H7 (cell line): Measurements from ENCODE around the gene SPEN. TPM values are rescaled to one million over a fixed set of nuclear protein-coding genes. Genes with fewer than 3 reads are reported as not detected.

Experiments
- DNase-seq: peaks from one replicate; pipeline ENCODE4 v3.0.0; 2012
- H3K27me3 ChIP-seq: 2 replicates; pipeline ENCODE4 v1.6.0; 2011; ENCODE audit warnings: mild to moderate bottlenecking, low read length; ENCODE audit not compliant: control insufficient read depth, insufficient read depth
- H3K36me3 ChIP-seq: replicated peaks from 2 replicates; pipeline ENCODE4 v1.5.1; 2011; ENCODE audit warnings: low read length; ENCODE audit not compliant: control insufficient read depth, insufficient read depth
- H3K4me3 ChIP-seq: 2 replicates; pipeline ENCODE4 v1.5.1; 2011; ENCODE audit warnings: low read depth, mild to moderate bottlenecking, control low read depth, low read length, moderate library complexity; ENCODE audit not compliant: insufficient read depth
- total RNA-seq: library from RNA; depleted of rRNA; stranded (reverse); fragments of >200 nt; shearing (Covaris generic); gene quantifications from 2 replicates; pipeline ENCODE4 v1.2.3, GENCODE V29; 2014

The SPEN gene
- total RNA-seq, 1 experiment from 2014 or later = 19.9 TPM

DNA sequence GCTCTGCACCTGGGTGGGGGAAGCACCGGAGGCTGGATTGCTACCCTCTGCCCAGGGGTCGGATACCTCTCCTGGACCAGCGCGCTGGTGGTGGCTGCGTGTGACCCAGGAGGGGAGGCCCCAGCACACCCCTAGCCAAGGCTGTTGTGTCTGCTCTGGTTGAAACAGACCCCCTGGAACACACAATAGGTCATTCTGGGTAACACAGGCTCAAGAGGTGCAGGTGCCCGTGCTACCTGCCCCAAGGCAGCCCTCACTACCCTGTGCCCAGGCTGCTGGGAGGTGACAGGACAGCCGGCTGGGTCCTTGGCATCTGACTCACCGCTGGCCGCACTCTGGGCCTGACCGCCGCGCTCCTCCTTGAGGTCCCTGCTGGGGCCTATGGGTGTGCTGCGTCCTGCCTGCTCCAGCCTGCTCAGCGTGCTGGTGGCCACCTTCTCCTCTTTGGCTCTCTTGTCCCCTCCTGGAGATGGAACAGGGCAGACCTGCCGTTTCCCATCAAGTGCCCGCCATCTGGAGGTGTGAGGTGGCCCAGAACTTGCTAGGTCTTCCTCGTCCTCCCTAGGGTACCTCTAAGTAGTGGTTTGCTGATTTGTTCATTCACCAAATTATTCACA is 98.4 kb downstream of the SPEN start:
- DNase-seq = peak; percentile 46
- no peak overlapping the region for H3K4me3 ChIP-seq
- peaks cover 6% of the 10 kb centered on the region for H3K36me3 ChIP-seq
- no peaks in the 10 kb centered on the region for H3K27me3 ChIP-seq

DNA sequence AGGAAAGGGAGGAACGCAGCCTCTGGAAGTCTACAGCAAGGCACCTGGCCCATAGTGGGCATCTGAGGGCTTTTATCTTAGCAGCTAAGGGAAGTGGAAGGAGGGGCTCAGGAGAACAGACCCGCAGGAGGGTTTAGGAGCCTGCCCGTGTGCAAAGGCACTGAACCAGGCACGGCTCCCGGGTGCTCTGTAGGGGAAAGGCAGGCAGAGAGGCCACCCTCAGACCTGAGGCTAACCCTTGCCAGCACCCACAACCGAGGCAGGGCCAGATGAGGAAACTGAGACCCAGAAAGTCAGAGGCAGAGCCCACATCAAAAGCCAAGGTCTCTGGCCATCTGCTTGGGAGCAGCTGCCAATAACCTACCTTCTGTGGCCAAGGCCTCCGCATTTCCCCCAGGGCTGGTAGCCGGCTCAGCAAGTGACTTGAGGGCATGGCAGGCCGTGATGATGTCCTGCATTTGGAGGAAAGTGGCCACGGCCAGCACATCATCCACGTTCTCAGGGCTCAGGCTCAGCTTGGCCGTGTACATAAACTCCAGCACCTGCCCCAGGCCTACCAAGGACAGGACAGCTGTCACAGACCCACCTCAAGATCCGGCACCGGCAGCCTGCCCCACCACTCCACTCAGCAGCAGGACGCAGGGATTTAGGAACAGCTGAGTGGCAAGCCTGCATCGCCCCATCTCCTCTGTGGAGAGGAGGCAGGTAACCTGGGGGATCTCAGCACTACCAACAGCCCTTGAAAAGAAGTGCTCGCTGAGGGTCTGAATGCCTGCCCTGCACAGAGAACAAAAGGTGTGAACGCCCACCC is 99.3 kb downstream of the SPEN start:
- peak; percentile 37 for DNase-seq

DNA sequence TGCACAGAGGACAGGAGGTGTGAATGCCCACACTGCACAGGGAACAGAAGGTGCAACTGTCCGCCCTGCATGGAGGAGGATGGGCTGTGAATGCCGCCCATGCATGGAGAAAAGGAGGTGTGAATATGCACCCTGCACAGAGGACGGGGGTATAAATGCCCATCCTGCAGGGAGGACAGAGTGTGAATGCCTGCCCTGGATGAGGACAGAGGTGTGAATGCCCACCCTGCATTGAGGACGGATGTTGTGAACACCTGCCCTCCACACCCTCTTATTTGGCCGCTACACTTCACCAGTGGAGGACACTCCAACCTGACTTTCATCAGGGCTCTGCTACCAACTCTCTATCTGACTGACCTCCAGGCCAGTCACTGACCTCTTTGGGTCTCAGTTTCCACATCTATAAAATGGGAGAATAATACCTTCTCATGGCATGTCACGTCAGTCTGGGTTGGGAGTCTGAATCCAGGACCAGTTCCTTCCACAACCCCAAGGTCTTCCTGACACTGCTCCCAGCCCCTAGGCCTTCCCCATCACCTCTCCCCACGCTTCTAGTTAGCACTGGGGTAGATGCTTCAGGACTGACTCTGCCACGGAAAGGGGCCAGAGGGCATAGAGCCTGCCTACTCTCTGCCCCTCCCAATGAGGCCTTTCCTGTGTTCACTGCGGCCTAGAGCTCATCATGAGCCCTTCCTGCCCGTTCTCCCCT is 100.0 kb downstream of the SPEN start:
- peak; percentile 33 for DNase-seq
- Histone ChIP-seq H3K27me3 (no peaks in the 10 kb centered on the region), H3K36me3 (peaks cover 6% of the 10 kb centered on the region), H3K4me3 (no peak overlapping the region)

More for the DNA sequence above, 99.3 kb downstream of the SPEN start:
- no peaks in the 10 kb centered on the region for H3K27me3 ChIP-seq
- peaks cover 6% of the 10 kb centered on the region for H3K36me3 ChIP-seq
- no peak overlapping the region for H3K4me3 ChIP-seq

DNA sequence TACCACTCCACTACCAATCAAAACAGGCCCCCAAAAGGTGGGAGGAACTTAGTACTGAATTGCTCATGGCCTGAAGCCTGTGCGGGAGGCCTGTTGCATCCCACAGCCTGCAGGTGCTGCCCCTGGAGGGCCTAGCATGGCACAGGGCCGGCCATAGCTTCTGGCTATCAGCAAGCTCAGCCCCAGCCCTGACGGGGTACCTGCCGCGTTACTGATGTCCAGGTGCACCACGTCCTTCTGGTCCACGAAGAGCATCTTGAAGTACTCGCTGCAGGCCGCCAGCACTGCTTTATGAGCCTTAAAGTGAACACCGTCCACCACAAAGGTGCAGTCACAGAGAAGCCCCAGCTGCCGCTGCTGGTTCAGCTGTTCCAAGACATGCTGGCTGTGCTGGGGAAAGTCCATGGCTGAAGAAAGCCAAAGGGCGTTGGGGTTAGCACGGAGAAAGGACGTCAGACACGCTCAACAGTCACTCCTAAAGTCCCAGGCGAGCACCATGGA is 100.6 kb downstream of the SPEN start:
- DNase-seq = peak; percentile 77
- H3K4me3 ChIP-seq = no peak overlapping the region

DNA sequence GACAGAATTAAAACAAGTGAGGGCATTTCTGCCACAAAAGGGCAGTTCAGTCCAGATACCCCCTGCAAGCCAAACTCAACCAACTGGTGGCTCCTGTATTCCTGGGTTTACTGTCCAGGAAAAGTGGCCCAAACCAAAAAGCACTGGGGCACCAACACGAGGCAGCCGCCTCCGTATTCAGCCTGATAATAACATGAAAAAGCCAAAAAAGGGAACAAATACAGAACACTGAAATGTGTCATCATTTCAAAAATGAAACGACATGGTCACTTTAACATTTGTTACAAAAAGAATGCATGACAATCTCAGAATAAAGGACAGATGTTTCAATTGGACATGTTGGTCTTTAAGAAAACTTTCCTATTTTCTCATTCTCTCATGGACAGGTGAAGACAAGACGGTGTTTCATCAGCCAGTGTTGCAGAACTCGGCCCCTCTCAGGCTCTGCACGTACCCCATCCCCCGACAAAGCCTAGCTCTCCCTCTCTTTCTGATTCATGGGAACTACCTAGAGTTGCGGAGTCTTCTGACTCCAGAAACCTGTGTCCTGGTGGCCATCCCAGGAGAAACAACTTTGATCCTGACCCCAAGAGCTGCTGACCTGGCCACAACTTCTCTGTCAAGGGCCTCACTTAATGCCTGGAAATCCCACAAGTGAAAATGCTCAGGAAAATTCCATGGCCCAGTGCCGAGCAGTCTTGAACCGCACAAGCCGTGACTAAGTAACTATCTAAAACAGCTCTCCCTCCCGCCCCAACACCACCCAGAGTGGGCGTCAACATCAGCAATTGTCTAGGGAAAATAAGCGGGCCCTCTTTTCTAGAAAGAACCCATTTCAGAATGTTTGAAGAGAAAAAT is 101.3 kb downstream of the SPEN start:
- DNase-seq = peak; percentile 76
- Histone ChIP-seq H3K4me3 (no peak overlapping the region), H3K27me3 (no peaks in the 10 kb centered on the region), H3K36me3 (peaks cover 1% of the 10 kb centered on the region)

More for the DNA sequence above, 100.6 kb downstream of the SPEN start:
- Histone ChIP-seq H3K27me3 (no peaks in the 10 kb centered on the region), H3K36me3 (peaks cover 1% of the 10 kb centered on the region)

DNA sequence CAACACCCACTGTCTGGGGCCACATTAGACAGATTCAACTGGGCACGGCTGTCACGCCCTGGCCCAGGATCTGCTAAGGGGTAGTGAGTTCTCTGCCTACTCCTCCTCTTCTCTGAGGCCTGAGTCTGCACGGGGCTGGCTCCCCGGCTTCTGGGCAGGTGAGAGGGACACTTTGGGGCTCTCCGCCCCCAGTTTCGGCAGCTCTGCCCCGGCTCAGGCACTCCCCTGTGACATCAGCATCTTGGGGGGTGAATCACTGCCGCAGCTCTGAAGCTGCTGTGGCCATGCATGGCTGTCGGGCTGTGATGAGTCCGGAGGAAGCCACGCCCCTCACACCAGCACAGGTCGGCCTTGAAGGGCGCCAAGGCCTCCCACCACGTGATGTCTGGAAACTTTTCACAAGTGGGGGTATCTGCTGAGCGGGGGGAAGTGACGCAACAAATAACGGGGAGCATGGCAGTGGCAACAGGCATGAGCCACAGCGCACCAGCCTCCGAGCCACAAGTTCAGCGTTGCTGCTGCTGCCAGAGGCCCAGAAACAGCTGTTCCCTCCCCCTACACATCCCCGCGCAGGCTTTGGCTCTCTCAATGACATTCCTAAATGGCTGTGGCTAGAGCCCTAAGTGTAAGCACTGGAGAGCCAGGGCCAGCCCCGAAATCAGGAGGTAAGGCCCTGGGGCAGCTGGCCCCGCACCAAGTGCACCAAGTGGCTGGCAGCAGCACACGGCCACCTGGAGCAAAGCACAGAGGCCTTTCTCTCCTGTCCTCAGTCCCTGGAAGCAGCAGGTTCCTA is 102.1 kb downstream of the SPEN start:
- Histone ChIP-seq H3K27me3 (no peaks in the 10 kb centered on the region), H3K4me3 (no peak overlapping the region), H3K36me3 (peaks cover 1% of the 10 kb centered on the region)
- peak; percentile 83 for DNase-seq

DNA sequence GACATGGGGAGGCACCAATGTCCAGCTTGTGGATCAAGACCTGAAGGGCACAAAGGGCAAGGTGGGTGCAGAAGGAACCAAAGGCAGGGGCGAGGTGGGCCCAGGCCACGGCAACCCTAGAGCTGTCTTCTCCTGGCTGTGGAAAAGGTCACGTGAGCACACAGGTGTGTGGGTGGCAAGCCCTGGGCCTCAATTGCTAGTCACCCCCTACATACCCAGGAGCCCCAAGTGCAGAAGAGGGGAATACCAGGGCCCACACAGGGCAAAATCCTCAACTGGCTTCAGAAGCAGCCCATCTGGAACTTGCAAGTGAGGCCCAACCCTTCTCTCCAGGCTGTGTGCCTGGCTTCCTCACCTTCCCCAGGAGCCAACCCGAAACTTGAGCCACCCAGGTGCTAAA is 102.8 kb downstream of the SPEN start:
- no peak overlapping the region for H3K4me3 ChIP-seq
- peaks cover 1% of the 10 kb centered on the region for H3K36me3 ChIP-seq
- no peak for DNase-seq
- no peaks in the 10 kb centered on the region for H3K27me3 ChIP-seq

DNA sequence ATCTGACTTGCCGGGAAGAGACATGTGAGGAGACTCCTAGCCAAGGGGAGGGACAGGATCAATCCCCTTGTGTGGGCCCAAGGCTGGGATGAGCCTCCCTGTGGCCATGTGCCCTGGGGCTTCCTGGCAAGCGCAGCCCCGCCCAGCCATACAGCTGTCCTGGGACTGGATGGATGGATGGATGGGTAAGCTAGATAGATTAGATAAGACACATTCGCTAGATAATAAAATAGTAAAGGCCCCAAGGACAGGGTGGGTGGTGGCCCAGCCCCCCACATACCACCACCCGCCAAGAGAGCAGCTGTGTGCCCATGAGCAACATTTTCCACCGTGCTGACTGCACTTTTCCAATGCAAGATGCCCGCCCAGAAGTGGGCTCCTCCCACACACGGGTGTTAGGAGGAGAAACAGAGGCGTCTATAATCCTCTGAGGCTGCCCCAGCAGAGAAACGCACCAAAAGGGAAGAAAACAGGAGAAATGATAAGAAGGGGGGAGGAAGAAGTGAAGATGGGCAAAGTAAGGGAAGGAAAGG is 103.3 kb downstream of the SPEN start:
- H3K36me3 ChIP-seq = peaks cover 1% of the 10 kb centered on the region
- H3K27me3 ChIP-seq = no peaks in the 10 kb centered on the region
- no peak overlapping the region for H3K4me3 ChIP-seq
- DNase-seq = peak; percentile 59

DNA sequence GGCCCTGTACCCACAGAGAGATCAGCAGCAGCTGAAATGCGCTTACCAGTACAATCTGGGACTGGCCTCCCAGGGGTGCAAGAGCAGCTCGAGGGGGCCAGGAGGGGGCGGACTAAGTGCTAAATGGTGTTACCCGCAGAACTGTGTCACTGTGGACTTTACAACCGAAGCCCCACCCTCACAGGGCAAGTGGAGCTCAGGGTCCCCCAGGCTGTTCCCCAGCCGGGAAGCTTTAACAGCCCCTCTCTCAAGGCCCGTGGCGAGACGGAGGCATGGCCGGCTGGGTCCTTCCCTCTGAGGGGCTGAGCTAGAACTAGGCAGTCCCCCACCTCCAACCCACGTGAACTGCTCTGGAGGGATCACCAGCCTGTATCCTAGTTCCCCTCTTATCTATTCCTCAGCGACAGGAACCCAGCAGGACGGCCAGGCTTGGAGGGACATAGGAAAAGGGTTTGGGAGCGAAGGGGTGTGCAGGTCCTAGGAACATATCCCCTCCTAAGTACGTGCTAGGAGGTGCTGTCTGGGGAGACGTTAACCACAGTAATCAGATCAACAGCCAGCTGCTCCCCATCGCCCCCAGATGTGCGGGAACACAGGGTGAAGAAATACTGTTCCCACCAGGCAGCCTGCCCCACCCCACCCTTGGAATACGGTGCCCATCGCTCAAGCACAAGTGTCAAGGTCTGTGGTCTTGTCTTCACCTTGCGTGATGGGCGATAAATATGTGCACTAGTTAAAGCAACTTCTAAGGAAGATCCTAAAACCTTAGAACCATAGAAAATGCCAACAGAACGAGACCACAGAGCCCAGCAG is 104.0 kb downstream of the SPEN start:
- Histone ChIP-seq H3K36me3 (peaks cover 1% of the 10 kb centered on the region), H3K4me3 (no peak overlapping the region), H3K27me3 (no peaks in the 10 kb centered on the region)
- DNase-seq = peak; percentile 72

DNA sequence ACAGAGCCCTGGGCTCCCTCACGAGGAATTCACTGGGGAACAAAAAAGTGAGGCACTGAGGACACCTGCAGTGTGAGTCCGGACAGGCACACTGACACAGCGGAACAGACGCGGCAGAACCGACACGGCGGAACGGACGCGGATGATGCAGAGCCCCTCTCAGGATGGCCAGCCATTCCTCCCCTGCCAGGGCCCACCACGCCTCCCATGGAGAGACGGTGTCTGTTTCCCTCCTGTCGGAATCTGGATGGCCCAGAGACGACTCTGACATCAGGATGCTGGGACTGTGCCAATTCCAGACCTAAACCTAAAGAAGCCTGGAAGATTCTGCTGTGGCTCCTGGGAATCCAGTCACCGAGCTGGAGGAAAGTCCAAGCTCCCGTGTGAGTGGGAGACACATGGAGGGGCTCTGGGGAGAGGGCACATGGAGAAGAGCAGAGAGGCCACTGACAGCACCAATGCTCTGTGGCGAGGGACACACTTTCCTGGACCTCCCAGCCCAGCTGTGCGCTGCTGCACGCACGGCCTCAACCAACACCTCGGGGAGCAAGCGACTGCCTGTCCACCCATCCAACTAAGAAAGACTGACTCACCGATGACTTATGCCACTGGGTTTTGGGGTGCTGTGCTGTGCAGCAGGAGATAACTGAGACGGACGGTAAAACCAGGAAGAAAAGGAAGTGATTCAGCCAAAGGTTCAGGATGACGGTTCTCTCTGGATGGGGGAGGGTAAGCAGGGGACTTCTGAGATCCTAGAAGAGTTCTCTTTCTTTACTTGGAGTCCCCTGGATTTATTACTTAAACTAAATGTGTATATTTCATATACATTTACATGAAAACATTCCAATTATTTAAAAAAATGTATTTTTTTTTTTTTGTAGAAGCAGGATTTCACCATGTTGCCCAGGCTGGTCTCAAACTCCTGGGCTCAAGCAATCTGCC is 105.1 kb downstream of the SPEN start:
- DNase-seq = no peak
- Histone ChIP-seq H3K36me3 (peaks cover under 1% of the 10 kb centered on the region; the same call in 1 of the 2 replicates), H3K4me3 (no peak overlapping the region), H3K27me3 (no peaks in the 10 kb centered on the region)

DNA sequence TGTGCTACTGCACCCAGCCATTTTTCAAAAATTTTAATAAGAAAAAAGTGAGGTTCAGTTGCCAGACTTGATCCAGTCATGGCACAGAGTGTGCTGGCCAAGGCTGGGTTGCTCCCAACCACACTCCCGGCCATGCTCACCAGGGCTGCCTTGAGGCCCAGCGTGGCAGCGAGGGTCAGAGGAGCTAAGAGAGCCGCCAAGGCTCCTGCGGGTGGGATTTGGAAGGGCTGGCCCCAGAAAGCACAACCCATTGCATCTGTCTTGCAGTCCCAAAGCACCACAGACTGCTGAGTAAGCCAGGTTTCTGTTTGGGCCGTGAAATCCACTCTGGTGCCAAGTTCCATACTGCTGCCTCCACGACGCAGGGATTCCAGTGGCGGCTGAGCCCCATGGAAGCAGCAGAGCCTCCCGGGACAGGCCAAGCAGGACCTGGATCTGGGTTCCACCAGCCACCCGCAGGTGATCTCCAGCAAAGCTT is 105.8 kb downstream of the SPEN start:
- H3K4me3 ChIP-seq = no peak overlapping the region
- no peaks in the 10 kb centered on the region for H3K27me3 ChIP-seq
- DNase-seq = no peak
- H3K36me3 ChIP-seq = no peaks in the 10 kb centered on the region

DNA sequence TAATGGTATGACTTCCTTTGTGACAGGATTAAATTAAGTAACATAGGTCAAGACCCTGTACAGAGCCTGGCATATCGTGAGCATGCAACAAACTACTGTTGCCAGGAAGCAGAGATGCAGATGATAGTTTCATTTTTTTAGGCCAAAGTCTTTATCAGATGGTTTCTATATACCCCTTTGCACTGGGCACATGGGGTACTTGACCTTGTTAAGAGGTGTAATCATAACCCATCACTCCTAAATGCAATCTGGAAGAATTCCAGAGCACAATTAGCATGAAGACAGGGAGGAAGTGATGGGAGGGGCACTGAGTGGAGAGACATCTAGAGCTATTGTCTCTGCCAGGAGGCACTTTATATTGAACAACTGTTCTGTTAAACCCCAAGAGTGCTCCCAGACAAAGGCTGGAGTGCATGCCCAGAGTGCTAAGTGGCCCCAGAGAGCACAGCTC is 106.3 kb downstream of the SPEN start:
- DNase-seq = no peak
- no peaks in the 10 kb centered on the region for H3K27me3 ChIP-seq
- no peaks in the 10 kb centered on the region for H3K36me3 ChIP-seq
- H3K4me3 ChIP-seq = no peak overlapping the region
